ENCODE results near the gene MAB21L1. TPM values are rescaled to one million over a fixed set of nuclear protein-coding genes. Genes with fewer than 3 reads are reported as not detected.

The MAB21L1 gene
- total RNA-seq, 1 donor from 2014 or later = not detected

DNA sequence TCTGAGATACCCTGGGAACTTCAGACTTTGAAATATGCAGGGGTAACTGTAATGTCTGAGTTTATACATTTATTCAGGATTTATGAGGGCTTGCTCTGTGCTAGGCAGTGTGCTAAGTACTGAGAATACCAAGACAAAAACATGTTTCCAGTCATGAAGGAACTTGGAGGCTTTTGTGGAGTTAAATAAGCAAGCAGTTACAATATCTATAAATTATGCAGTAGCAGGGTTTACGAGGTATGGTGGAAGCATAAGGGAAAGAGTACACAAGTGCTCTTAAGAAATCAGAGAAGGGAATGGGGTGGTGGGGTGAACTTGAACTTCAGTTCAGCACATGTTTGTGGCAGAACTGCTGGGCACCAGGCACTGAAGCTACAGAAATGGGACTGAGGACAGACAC lies 28.0 kb downstream of the MAB21L1 start:
- H3K4me3 ChIP-seq (ENCODE audit: low read depth, low read length) = no peak overlapping the region

More for the DNA sequence above, 28.0 kb downstream of the MAB21L1 start:
- Histone ChIP-seq H3K36me3 (ENCODE audit: control insufficient read depth, insufficient read depth, low read length) (no peaks in the 10 kb centered on the region), H3K27me3 (ENCODE audit: control insufficient read depth, insufficient read depth, low read length) (no peaks in the 10 kb centered on the region)
- TF ChIP-seq, protein P1, sequence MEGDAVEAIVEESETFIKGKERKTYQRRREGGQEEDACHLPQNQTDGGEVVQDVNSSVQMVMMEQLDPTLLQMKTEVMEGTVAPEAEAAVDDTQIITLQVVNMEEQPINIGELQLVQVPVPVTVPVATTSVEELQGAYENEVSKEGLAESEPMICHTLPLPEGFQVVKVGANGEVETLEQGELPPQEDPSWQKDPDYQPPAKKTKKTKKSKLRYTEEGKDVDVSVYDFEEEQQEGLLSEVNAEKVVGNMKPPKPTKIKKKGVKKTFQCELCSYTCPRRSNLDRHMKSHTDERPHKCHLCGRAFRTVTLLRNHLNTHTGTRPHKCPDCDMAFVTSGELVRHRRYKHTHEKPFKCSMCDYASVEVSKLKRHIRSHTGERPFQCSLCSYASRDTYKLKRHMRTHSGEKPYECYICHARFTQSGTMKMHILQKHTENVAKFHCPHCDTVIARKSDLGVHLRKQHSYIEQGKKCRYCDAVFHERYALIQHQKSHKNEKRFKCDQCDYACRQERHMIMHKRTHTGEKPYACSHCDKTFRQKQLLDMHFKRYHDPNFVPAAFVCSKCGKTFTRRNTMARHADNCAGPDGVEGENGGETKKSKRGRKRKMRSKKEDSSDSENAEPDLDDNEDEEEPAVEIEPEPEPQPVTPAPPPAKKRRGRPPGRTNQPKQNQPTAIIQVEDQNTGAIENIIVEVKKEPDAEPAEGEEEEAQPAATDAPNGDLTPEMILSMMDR (IDR thresholded peaks at IDR 0.05; ENCODE audit: insufficient read depth, low read length, poor library complexity, severe bottlenecking) = no peak
- no peak for DNase-seq (ENCODE audit: low read depth)
